ENCODE measurements around the gene RIMBP2.

RIMBP2 gene

GRCh38 chr12:130374083-130374482 is 342.0 kb downstream of the RIMBP2 start:
- no peak for DNase-seq (ENCODE audit: low read depth)

GRCh38 chr12:130372936-130373335 is 343.2 kb downstream of the RIMBP2 start:
- DNase-seq (ENCODE audit: low read depth) = no peak

GRCh38 chr12:130371296-130371695 is 344.8 kb downstream of the RIMBP2 start:
- DNase-seq (ENCODE audit: low read depth) = no peak

- no peak for DNase-seq (ENCODE audit: low read depth)
Measured at GRCh38 chr12:130369816-130370215, 346.3 kb downstream of the RIMBP2 start.

DNA sequence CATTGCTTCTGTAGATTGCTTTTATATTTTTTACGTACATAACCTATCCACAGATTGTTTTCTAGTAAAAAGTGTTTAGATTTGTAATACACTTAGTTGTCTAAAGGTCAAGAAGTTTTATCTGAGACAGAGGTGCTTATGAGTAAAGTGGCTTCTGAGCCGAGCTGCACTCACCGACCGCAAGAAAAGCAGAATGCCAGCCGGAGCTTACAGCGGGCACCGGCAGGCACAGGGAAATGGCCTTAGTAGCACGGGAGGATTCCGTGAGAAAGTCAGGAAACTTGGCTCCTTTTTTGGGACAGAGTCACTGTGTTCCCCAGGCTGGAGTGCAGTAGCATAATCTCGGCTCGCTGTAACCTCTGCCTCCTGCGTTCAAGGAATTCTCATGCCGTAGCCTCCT is 348.6 kb downstream of the RIMBP2 start:
- DNase-seq (ENCODE audit: low read depth) = no peak

DNA sequence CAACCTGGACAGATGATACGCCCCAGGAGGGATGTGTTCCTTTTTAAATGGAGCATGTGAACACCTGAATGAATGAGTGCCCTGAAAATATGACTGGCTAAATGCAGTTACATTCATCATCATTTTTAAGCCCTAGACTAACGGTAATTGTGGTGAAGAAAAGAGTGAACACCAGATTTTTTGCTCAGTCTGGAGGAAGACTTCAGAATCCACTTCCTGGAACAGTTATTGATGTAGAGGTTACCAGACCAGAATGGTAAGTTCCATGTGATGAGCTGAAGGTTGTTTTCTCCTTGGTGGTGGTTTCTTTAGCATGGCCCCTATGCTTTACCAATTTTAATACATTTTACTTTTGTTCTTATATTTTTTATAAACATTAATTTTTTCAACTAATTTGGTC is 349.1 kb downstream of the RIMBP2 start:
- no peak for DNase-seq (ENCODE audit: low read depth)

DNA sequence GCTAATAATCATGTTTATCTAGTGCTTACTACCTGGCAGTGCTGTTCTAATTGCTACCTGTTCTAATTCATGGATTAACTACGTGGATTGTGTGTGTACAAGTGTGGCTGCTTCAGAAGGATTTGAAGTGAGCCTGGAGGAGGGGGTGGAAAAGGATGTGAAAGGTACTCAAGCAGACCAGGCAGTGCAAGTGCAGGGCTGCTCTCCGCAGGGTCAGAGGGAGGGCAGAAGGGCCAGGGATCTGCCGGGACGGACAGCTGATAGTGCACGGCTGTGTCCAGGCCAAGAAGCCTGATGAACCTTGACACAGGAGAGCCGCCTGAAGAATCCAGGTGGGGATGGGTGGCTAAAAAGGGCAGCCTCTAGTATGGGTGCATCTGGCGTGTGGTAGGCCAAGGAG is 349.9 kb downstream of the RIMBP2 start:
- DNase-seq (ENCODE audit: low read depth) = no peak

GRCh38 chr12:130364578-130364977 is 351.5 kb downstream of the RIMBP2 start:
- DNase-seq (ENCODE audit: low read depth) = no peak

GRCh38 chr12:130362060-130362459 is 354.0 kb downstream of the RIMBP2 start:
- DNase-seq (ENCODE audit: low read depth) = no peak

GRCh38 chr12:130357729-130358330 is 358.3 kb downstream of the RIMBP2 start:
- DNase-seq (ENCODE audit: low read depth) = no peak

DNA sequence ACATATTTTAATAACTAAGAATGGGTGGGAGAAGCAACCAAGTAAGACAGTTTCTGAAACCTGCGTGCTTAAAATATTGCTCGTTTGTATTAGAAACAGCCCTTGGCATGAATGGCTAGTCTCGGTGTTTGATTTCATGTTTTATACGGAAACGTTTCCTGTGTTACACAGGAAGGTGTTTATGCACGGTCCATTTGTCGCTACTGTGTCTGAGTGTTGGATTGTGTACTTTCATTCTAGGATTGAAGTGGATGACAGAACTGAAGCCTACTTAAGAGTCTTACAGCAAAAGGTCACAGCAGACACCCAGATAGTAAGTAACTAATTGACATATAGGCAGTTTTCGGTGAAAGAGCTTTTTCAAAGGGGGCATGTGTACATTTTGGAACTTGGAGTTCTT is 358.9 kb downstream of the RIMBP2 start:
- DNase-seq (ENCODE audit: low read depth) = no peak

DNA sequence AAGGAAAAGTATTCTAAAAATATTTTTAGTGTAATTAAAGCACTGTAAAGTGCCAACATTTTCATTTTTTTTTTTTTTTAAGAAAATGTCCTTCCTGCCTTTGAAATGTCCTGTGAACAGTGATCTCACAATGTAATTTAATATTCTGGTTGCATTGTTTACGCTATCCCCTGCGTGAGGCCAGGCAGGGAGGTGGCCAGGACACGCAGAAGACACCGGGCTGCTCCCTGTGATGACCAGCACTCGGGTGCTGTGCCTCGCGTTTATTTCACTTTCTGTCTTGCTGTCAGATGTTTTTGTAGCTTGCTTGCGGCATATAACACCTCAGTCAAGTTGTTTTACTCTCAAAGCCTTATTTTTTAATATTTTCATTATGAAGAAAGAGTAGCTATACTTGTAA is 359.9 kb downstream of the RIMBP2 start:
- DNase-seq (ENCODE audit: low read depth) = no peak

GRCh38 chr12:130354407-130354806 is 361.7 kb downstream of the RIMBP2 start:
- no peak for DNase-seq (ENCODE audit: low read depth)

GRCh38 chr12:130353081-130353480 is 363.0 kb downstream of the RIMBP2 start:
- no peak for DNase-seq (ENCODE audit: low read depth)

DNA sequence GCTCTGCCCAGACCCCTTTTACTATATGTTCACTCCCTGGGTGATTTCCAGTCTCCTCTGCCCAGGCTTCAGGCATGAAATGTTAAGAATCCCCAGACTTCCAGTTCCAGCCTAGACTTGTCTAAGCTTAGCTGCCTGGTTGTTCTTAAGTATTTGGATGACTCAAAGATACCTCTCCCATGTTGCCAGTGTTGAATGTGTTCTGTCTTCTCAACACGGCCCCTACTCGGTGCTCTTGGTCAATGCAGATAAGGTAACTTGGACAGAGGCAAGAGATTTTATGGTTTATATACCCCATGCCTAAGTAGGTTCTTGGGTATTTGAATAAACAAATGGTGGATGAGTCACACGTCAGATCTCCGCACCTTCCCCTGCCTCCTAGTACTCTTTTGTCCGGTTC is 364.8 kb downstream of the RIMBP2 start:
- DNase-seq (ENCODE audit: low read depth) = no peak

- no peak for DNase-seq (ENCODE audit: low read depth)
Measured at GRCh38 chr12:130350715-130351114, 365.4 kb downstream of the RIMBP2 start.

- DNase-seq (ENCODE audit: low read depth) = no peak
Measured at GRCh38 chr12:130347588-130347987, 368.5 kb downstream of the RIMBP2 start.

Data from T follicular helper cell (primary cell).